Inflammatory macrophage (primary cell): ENCODE results near the gene MLH3.

Experiments used
- DNase-seq, 2 donors: peaks; one replicate each; pipeline ENCODE4 v3.0.0-alpha.2; 2020 to 2022

The MLH3 gene

GRCh38 chr14:75066691-75067090 lies 15.4 kb upstream of the MLH3 start:
- peak; percentile 72 to 77 for DNase-seq

GRCh38 chr14:75064205-75064567 lies 12.9 kb upstream of the MLH3 start:
- DNase-seq = no peak

- DNase-seq = peak; percentile 90 to 94
Observed at GRCh38 chr14:75063491-75064204, 12.4 kb upstream of the MLH3 start, which contains the start of gene ACYP1. Gene ACYP1, minus strand, starts transcription at chr14:75064024. Its CDS starts 471 bp downstream, at chr14:75063553.

GRCh38 chr14:75063013-75063412 lies 11.7 kb upstream of the MLH3 start:
- no peak for DNase-seq

- DNase-seq = no peak
Observed at GRCh38 chr14:75060420-75060819, 9.2 kb upstream of the MLH3 start.

GRCh38 chr14:75059642-75060041 lies 8.4 kb upstream of the MLH3 start:
- no peak for DNase-seq

- DNase-seq = no peak
Observed at GRCh38 chr14:75054421-75054820, 3.2 kb upstream of the MLH3 start.

- DNase-seq = no peak
Observed at GRCh38 chr14:75053396-75054291, 2.4 kb upstream of the MLH3 start.

GRCh38 chr14:75051556-75051899 lies 261 bp upstream of the MLH3 start:
- peak in 1 of 2 donors; percentile 5 for DNase-seq

- peak; percentile 34 to 76 for DNase-seq
Observed at GRCh38 chr14:75049731-75050201, 1.5 kb downstream of the MLH3 start.

- DNase-seq = no peak
Observed at GRCh38 chr14:75049136-75049535, 2.1 kb downstream of the MLH3 start.

- no peak for DNase-seq
Observed at GRCh38 chr14:75048101-75048500, 3.2 kb downstream of the MLH3 start.

GRCh38 chr14:75047506-75047905 lies 3.8 kb downstream of the MLH3 start:
- no peak for DNase-seq

- DNase-seq = no peak
Observed at GRCh38 chr14:75046899-75047298, 4.4 kb downstream of the MLH3 start.

GRCh38 chr14:75046275-75046674 lies 5.0 kb downstream of the MLH3 start:
- DNase-seq = no peak

GRCh38 chr14:75044752-75045151 lies 6.5 kb downstream of the MLH3 start:
- DNase-seq = no peak

GRCh38 chr14:75044322-75044721 lies 6.9 kb downstream of the MLH3 start:
- no peak for DNase-seq

- no peak for DNase-seq
Observed at GRCh38 chr14:75042035-75042434, 9.2 kb downstream of the MLH3 start.

- DNase-seq = no peak
Observed at GRCh38 chr14:75041613-75042012, 9.7 kb downstream of the MLH3 start.

GRCh38 chr14:75040959-75041358 lies 10.3 kb downstream of the MLH3 start:
- DNase-seq = no peak

GRCh38 chr14:75040507-75040906 lies 10.8 kb downstream of the MLH3 start:
- no peak for DNase-seq

- DNase-seq = no peak
Observed at GRCh38 chr14:75032939-75033338, 18.3 kb downstream of the MLH3 start.

- DNase-seq = no peak
Observed at GRCh38 chr14:75030147-75030546, 21.1 kb downstream of the MLH3 start.

- DNase-seq = peak in 1 of 2 donors; percentile 39
Observed at GRCh38 chr14:75025876-75026275, 25.4 kb downstream of the MLH3 start.
